Psoas muscle (tissue), 8 donors: ENCODE measurements around the gene PTAFR. TPM values are rescaled to one million over a fixed set of nuclear protein-coding genes. Genes with fewer than 3 reads are reported as not detected.

Experiments used
- ATAC-seq, 4 donors: fragments of 200-7000 bp; cut with Tn5 transposase; one replicate each; pipeline ENCODE4 v1.9.1; 2020; ENCODE audit warnings: moderate library complexity in 3 of 4, mild to moderate bottlenecking in 2 of 4
- DNase-seq, 2 donors: peaks; one replicate each; pipeline ENCODE4 v3.0.0-alpha.2; 2020
- H3K27ac ChIP-seq: fragments of 200-600 bp; one replicate; pipeline ENCODE4 v1.8.0; 2022
- H3K27me3 ChIP-seq, 3 donors: fragments of 200-600 bp in 1 of 3; one replicate each; pipeline versions ENCODE4 v1.6.1 to v1.8.0; 2013 to 2022; ENCODE audit warnings: low read length in 2 of 3, mild to moderate bottlenecking in 2 of 3, moderate library complexity in 1 of 3; ENCODE audit not compliant: insufficient read depth in 3 of 3
- H3K36me3 ChIP-seq, 2 donors: fragments of 200-600 bp in 1 of 2; one replicate each; pipeline versions ENCODE4 v1.6.1 to v1.8.0; 2013 to 2022; ENCODE audit warnings: low read depth in 1 of 2, mild to moderate bottlenecking in 1 of 2, moderate library complexity in 1 of 2; ENCODE audit not compliant: insufficient read depth in 1 of 2
- H3K4me1 ChIP-seq: fragments of 200-600 bp; one replicate; pipeline ENCODE4 v1.8.0; 2022
- H3K4me3 ChIP-seq: fragments of 200-600 bp; one replicate; pipeline ENCODE4 v1.8.0; 2022; ENCODE audit warnings: mild to moderate bottlenecking
- H3K9me3 ChIP-seq: fragments of 200-600 bp; one replicate; pipeline ENCODE4 v1.8.0; 2022
- WGBS, 3 donors: extraction: QIAGEN DNeasy Blood & Tissue Kit; methylation state at CpG; one replicate each; pipeline versions ENCODE4 v1.1.6 to v1.1.7; 2013; 5-methylcytosine and 5-hydroxymethylcytosine counted together
- intact Hi-C, 2 donors: fragments of 100-400 bp; cut with DNase I; formaldehyde crosslinking; loops; one replicate each; pipeline versions ENCODE4 v1.11.0 to v1.14.2; 2022
- polyA plus RNA-seq, 3 donors: library from polyadenylated mRNA; stranded (reverse); fragments of 200-250 nt; gene quantifications; one replicate each; pipeline ENCODE4 v1.2.3, GENCODE V29; 2013
- total RNA-seq, 4 donors: library from RNA; stranded (reverse); fragmentation: NEBNext Ultra II Directional in 2 of 4; extraction: Animal tissue kit (Norgen Biotek cat#: 25700) in 2 of 4; gene quantifications; one replicate each; pipeline versions ENCODE4 v1.2.1 to v1.2.4, GENCODE V29; 2021 to 2023
- TF ChIP-seq, protein P1 (sequence below): fragments of 200-600 bp; IDR thresholded peaks from one replicate; pipeline ENCODE4 v1.8.0; 2022; ENCODE audit warnings: antibody characterized with exemption
- donor health status: healthy with polysubstance abuse.
- donor health status: DM: no; HTN: no; CAD: no; lungs with moderate emphysema.
- donor health status: Bipolar disorder and iron deficiency.
- donor health status: healthy.
- donor health status: DM: yes; HTN: yes; CAD: no.
- donor health status: DM: no; HTN: no; CAD: no.
- donor health status: DM: no; HTN: no; CAD: no.
- donor health status: DM: yes; HTN: yes; CAD: no.

PTAFR gene
- total and polyA plus RNA-seq, 7 donors: 0.31 to 1.4 (median 0.92) TPM

DNA sequence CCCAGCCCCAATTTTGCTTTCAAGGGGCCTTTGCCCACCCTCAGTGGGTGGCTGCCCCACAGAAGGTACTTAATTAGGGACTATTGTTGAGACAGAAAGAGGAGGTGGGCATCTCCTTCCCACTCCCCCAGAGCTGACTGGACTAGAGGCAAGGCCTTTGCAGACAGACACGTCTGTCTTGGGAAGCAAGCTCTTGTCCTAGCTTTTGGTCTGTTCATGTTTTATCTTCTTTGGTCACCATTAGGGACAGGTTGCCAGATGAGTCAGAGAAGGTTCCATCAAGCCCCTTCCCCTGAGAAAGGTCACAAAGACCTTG lies 27.7 kb downstream of the PTAFR start:
- Histone ChIP-seq H3K36me3 (no peaks in the 10 kb centered on the region), H3K27ac (no peak overlapping the region), H3K9me3 (no peaks in the 10 kb centered on the region), H3K4me1 (no peaks in the 10 kb centered on the region), H3K27me3 (no peaks in the 10 kb centered on the region), H3K4me3 (no peak overlapping the region)
- ATAC-seq: no peak
- 83 to 94% (median 90%) methylated on average over 1 of the region's 1 CpG for WGBS, 3 donors
- TF ChIP-seq, protein P1, sequence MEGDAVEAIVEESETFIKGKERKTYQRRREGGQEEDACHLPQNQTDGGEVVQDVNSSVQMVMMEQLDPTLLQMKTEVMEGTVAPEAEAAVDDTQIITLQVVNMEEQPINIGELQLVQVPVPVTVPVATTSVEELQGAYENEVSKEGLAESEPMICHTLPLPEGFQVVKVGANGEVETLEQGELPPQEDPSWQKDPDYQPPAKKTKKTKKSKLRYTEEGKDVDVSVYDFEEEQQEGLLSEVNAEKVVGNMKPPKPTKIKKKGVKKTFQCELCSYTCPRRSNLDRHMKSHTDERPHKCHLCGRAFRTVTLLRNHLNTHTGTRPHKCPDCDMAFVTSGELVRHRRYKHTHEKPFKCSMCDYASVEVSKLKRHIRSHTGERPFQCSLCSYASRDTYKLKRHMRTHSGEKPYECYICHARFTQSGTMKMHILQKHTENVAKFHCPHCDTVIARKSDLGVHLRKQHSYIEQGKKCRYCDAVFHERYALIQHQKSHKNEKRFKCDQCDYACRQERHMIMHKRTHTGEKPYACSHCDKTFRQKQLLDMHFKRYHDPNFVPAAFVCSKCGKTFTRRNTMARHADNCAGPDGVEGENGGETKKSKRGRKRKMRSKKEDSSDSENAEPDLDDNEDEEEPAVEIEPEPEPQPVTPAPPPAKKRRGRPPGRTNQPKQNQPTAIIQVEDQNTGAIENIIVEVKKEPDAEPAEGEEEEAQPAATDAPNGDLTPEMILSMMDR: no peak
- DNase-seq: no peak
- intact Hi-C loops: no loop called here

DNA sequence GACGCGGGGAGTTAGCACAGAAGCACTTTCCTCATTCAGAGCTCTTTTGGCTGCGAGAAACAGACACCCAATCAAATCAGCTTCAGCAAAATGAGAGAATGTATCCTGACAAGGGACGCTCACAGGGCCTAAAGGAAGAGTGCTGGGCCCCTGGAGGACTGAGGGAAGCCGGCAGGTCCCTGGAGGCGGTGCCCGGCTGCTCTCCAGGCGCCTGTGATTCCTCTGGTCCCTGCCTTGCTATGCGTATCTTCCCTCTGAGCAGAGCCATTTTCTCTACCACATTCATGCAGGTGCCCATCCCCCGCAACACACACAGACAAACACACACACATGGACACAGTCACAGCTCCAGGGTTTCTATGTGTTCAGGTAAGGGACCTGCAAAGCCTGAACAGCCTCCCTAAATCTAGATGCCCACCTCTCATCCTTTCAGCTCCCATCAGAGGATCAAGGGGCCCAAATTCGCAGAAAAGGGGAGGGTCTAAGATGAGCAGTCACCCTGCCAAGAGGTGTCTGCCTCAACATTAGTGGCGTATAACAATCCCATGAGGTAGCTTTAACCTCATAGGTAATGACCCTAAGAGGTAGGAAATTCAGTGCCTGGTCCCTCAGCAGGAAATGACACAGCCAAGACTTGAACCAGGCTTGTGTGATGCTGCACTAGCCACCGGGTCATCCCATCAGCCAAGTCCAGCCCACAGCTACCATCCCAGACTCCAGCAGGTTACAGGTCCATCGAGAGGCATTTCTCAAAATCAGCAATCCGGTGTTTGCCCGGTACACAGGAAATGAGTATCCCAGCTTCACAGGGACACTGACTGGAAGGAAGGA lies 29.0 kb downstream of the PTAFR start:
- Histone ChIP-seq H3K4me3 (no peak overlapping the region), H3K27me3 (no peaks in the 10 kb centered on the region), H3K27ac (no peak overlapping the region), H3K9me3 (no peaks in the 10 kb centered on the region), H3K4me1 (no peaks in the 10 kb centered on the region), H3K36me3 (no peaks in the 10 kb centered on the region)
- TF ChIP-seq, protein P1: no peak
- intact Hi-C loops: no loop called here
- DNase-seq (no peak), ATAC-seq (no peak)
- 54 to 66% (median 64%) methylated on average over 16 of the region's 16 CpGs for WGBS, 3 donors

DNA sequence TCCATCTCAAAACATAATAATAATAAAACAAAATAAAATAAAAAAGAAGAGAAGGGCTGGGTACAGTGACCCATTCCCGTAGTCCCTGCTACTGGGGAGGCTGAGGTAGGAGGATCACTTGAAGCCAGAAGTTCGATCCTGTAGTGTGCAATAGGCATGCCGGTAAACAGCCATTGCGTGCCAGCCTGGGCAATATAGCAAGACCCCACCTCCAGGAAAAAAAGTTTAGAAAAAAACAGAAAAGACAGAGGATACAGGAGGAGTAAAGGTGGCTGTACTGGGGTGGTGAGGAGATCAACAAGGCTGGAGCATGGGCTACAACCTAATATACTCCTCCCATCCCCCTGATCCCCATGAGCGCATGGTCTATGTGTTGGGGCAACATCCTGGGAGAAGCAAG lies 30.8 kb downstream of the PTAFR start:
- intact Hi-C loops: no loop called here
- ATAC-seq (no peak), DNase-seq (no peak)
- H3K36me3 ChIP-seq: no peaks in the 10 kb centered on the region
- no peak overlapping the region for H3K27ac ChIP-seq
- 91 to 95% (median 92%) methylated on average over 5 of the region's 5 CpGs for WGBS, 3 donors
- H3K9me3 ChIP-seq: no peaks in the 10 kb centered on the region
- H3K4me3 ChIP-seq: no peak overlapping the region
- no peaks in the 10 kb centered on the region for H3K27me3 ChIP-seq
- TF ChIP-seq, protein P1: no peak
- no peaks in the 10 kb centered on the region for H3K4me1 ChIP-seq

DNA sequence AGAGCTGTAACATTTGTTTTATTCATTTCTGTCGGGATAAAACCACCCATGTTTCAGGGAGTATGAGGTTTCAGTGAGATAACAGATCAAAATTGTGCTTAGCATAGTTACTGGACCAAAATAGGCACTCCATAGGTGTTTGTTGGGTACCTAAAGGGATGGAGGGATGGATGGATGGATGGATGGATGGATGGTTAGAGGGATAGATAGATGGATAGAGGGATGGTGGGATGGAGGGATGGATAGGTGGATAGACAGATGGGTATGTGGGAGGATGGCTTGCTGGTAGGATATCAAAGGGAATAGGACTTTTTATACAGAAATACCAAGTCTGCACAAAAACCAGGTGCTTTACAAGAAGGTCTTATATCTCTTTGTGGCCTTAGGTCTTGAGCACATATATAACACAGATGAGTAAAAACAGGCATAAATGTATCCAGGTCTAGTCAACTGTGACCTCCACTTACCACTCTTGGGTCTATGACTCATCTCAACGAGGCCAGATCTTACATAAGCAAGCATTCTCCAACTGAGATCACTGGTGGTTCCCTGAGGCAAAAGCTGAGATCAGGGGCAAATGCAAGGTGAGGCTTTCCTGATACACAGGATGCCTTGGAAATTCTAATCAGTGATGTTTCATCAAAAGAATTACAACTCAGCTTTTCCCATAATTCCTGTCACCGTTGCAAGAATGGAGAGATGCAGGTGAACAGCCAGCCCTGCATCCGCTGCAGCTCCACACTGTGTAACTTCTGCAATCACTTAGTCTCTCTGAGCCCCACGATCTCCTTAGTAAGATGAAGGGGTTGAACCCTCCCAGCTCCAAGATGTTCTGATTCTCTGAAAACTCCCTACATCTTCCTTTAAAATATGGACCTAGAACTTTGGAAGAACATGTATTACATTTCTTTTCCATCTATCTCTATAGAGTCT lies 32.0 kb downstream of the PTAFR start:
- Histone ChIP-seq H3K36me3 (no peaks in the 10 kb centered on the region), H3K27ac (no peak overlapping the region)
- intact Hi-C loops: no loop called here

More for the DNA sequence above, 32.0 kb downstream of the PTAFR start:
- Histone ChIP-seq H3K4me3 (no peak overlapping the region), H3K9me3 (no peaks in the 10 kb centered on the region), H3K27me3 (no peaks in the 10 kb centered on the region), H3K4me1 (no peaks in the 10 kb centered on the region)
- TF ChIP-seq, protein P1: no peak
- DNase-seq (no peak), ATAC-seq (no peak)
- WGBS, 3 donors: 65 to 71% (median 68%) methylated on average over 5 of the region's 5 CpGs
